Vagina (tissue), 2 donors: Measurements from ENCODE around the gene TEAD4. TPM values are rescaled to one million over a fixed set of nuclear protein-coding genes. Genes with fewer than 3 reads are reported as not detected.

ENCODE experiments used
- DNase-seq, 2 donors: peaks; one replicate each; pipeline ENCODE4 v3.0.0-alpha.2; 2017; ENCODE audit errors: extremely low spot score in 2 of 2
- H3K27ac ChIP-seq: fragments of 200-600 bp; sonication (generic); one replicate; pipeline ENCODE4 v1.5.1; 2019
- H3K27me3 ChIP-seq: fragments of 200-600 bp; sonication (generic); one replicate; pipeline ENCODE4 v1.5.1; 2019
- H3K36me3 ChIP-seq, 2 donors: fragments of 200-600 bp; sonication (generic); one replicate each; pipeline ENCODE4 v1.5.1; 2017 to 2019
- H3K4me1 ChIP-seq: fragments of 200-600 bp; sonication (generic); one replicate; pipeline ENCODE4 v1.5.1; 2019
- H3K4me3 ChIP-seq, 2 donors: fragments of 200-600 bp; sonication (generic); 1 replicate in 1 of 2; 2 replicates in 1 of 2; pipeline ENCODE4 v1.5.1; 2016 to 2019
- H3K9me3 ChIP-seq: fragments of 200-600 bp; sonication (generic); one replicate; pipeline ENCODE4 v1.5.1; 2019
- CTCF ChIP-seq, 3 experiments: fragments of 450-650 bp in 2 of 3; fragments of 200-600 bp in 1 of 3; sonication (generic) in 1 of 3; IDR thresholded peaks; one replicate each; pipeline ENCODE4 v1.5.1; 2017 to 2019; ENCODE audit warnings: antibody characterized with exemption in 3 of 3, mild to moderate bottlenecking in 2 of 3, moderate library complexity in 2 of 3
- POLR2A ChIP-seq, 2 donors: fragments of 450-650 bp; IDR thresholded peaks; one replicate each; pipeline ENCODE4 v1.6.1; 2017; ENCODE audit warnings: antibody characterized with exemption in 2 of 2, mild to moderate bottlenecking in 2 of 2, moderate library complexity in 2 of 2
- POLR2AphosphoS5 ChIP-seq, 2 donors: sonication (generic); formaldehyde crosslinking; IDR thresholded peaks; one replicate each; pipeline ENCODE4 v1.9.0; 2017; ENCODE audit warnings: antibody characterized with exemption in 2 of 2, mild to moderate bottlenecking in 2 of 2, low read depth in 1 of 2; ENCODE audit not compliant: insufficient read depth in 1 of 2
- intact Hi-C: fragments of 100-400 bp; cut with DNase I; formaldehyde crosslinking; loops from one replicate; pipeline ENCODE4 v1.15.1; 2023
- total RNA-seq: library from RNA; depleted of rRNA; stranded (reverse); fragments of >200 nt; gene quantifications from one replicate; pipeline ENCODE4 v1.2.3, GENCODE V29; 2016

The TEAD4 gene
- total RNA-seq, 1 donor from 2014 or later: 18.7 TPM

- intact Hi-C loops: no loop called here
- no peak for DNase-seq
- Histone ChIP-seq H3K4me3 (no peak overlapping the region), H3K4me1 (no peaks in the 10 kb centered on the region), H3K27me3 (no peaks in the 10 kb centered on the region), H3K36me3 (no peaks in the 10 kb centered on the region), H3K27ac (no peak overlapping the region), H3K9me3 (no peaks in the 10 kb centered on the region)
- no peak for TF ChIP-seq POLR2A (IDR thresholded peaks at IDR 0.05)
- TF ChIP-seq POLR2AphosphoS5 (IDR thresholded peaks at IDR 0.05; ENCODE audit: insufficient read depth in 1 of 2, low read depth in 1 of 2): no peak
- TF ChIP-seq CTCF (IDR thresholded peaks at IDR 0.05): no peak
Observed at GRCh38 chr12:3042826-3043225, 83.6 kb downstream of the TEAD4 start.

GRCh38 chr12:3043406-3043805, 84.2 kb downstream of the TEAD4 start:
- Histone ChIP-seq H3K27ac (no peak overlapping the region), H3K4me1 (no peaks in the 10 kb centered on the region), H3K4me3 (no peak overlapping the region), H3K27me3 (no peaks in the 10 kb centered on the region), H3K9me3 (no peaks in the 10 kb centered on the region), H3K36me3 (no peaks in the 10 kb centered on the region)
- intact Hi-C loops: no loop called here
- no peak for TF ChIP-seq POLR2AphosphoS5 (IDR thresholded peaks at IDR 0.05; ENCODE audit: insufficient read depth in 1 of 2, low read depth in 1 of 2)
- no peak for DNase-seq

GRCh38 chr12:3044141-3044630, 85.0 kb downstream of the TEAD4 start:
- TF ChIP-seq POLR2AphosphoS5 (IDR thresholded peaks at IDR 0.05; ENCODE audit: insufficient read depth in 1 of 2, low read depth in 1 of 2): no peak
- no peaks in the 10 kb centered on the region for H3K4me1 ChIP-seq
- DNase-seq: no peak
- no peaks in the 10 kb centered on the region for H3K27me3 ChIP-seq
- no peaks in the 10 kb centered on the region for H3K36me3 ChIP-seq
- intact Hi-C loops: no loop called here
- H3K9me3 ChIP-seq: no peaks in the 10 kb centered on the region
- H3K27ac ChIP-seq: no peak overlapping the region
- H3K4me3 ChIP-seq: no peak overlapping the region

DNA sequence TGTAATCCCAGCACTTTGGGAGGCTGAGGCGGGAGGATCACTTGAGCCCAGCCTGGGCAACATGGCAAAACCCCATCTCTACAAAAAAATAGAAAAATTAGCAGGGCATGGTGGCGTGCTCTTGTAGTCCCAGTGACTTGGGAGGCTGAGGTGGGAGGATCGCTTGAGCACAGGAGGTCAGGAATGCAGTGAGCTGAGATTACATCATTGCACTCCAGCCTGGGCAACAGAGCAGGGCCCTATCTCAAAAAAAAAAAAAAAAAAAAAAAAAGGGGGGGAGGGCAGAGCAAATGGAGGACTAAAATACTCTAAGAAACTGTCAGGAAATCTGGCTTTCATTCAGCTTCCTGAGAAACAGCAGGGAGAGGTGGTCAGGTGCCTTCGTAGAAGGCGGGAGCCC, 86.3 kb downstream of the TEAD4 start:
- no peak overlapping the region for H3K4me3 ChIP-seq
- intact Hi-C loops: no loop called here
- H3K36me3 ChIP-seq: no peaks in the 10 kb centered on the region
- H3K27ac ChIP-seq: no peak overlapping the region
- H3K4me1 ChIP-seq: no peaks in the 10 kb centered on the region
- no peaks in the 10 kb centered on the region for H3K9me3 ChIP-seq
- DNase-seq: no peak
- no peaks in the 10 kb centered on the region for H3K27me3 ChIP-seq
- TF ChIP-seq POLR2AphosphoS5 (IDR thresholded peaks at IDR 0.05; ENCODE audit: insufficient read depth in 1 of 2, low read depth in 1 of 2) (no peak), CTCF (IDR thresholded peaks at IDR 0.05) (no peak), POLR2A (IDR thresholded peaks at IDR 0.05) (no peak)

DNA sequence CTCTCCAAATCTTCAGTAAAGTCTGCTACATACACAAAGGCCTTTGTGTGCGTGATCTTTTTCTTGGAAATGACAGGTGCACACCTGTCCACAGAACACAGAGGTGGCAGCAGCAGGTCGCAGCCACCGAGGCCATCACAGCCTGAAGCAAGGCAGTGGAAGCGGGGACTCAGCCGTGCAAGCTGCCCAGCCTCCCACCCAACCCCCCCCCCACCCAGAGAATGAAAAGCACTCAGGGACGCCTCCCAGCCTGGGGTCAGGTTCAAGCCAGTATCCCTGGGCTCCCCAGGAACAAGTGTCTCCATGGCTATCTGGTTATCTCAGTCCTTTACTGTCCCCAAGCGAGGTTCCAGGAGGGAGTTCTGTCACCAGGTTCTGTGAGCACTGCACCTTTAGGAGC, 86.8 kb downstream of the TEAD4 start:
- no peaks in the 10 kb centered on the region for H3K27me3 ChIP-seq
- intact Hi-C loops: no loop called here
- no peaks in the 10 kb centered on the region for H3K36me3 ChIP-seq
- no peaks in the 10 kb centered on the region for H3K4me1 ChIP-seq
- H3K9me3 ChIP-seq: no peaks in the 10 kb centered on the region
- no peak overlapping the region for H3K27ac ChIP-seq
- no peak for DNase-seq
- no peak for TF ChIP-seq POLR2AphosphoS5 (IDR thresholded peaks at IDR 0.05; ENCODE audit: insufficient read depth in 1 of 2, low read depth in 1 of 2)
- TF ChIP-seq CTCF (IDR thresholded peaks at IDR 0.05): no peak
- TF ChIP-seq POLR2A (IDR thresholded peaks at IDR 0.05): no peak
- no peak overlapping the region for H3K4me3 ChIP-seq

DNA sequence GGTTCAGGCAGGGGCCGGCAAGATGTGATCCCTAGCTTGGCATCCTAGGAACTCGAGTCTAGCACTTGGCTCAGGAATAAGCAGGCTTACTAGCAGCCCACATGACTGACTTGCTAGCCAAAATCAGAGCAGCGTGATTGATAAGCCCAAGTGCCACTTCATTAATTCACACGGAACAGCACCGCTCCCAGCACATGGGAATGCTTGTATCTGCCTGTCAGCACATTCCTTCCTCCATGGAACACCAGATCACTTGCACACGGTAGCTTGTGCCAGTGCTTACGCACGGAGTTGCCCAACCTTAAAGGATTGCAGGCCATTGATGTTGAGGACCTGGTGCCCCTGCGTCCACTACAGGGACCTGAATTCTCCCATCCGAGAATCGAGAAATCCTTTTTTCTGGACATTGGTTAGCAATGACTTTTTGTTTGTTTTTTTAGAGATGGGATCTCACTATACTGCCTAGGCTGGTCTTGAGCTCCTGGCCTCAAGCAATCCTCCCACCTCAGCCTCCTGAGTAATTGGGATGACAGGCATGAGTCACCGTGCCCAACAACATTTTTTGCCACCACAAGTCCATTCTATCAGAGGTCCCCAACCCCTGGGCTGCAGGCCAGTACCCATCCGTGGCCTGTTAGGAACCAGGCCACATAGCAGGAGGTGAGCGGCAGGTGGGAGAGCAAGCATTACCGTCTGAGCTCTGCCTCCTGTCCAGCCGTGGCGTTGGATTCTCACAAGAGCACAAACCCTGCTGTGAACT, 87.4 kb downstream of the TEAD4 start:
- Histone ChIP-seq H3K4me3 (no peak overlapping the region), H3K27ac (no peak overlapping the region), H3K4me1 (no peaks in the 10 kb centered on the region), H3K36me3 (no peaks in the 10 kb centered on the region), H3K9me3 (no peaks in the 10 kb centered on the region), H3K27me3 (no peaks in the 10 kb centered on the region)
- TF ChIP-seq POLR2AphosphoS5 (IDR thresholded peaks at IDR 0.05; ENCODE audit: insufficient read depth in 1 of 2, low read depth in 1 of 2): no peak
- no peak for TF ChIP-seq CTCF (IDR thresholded peaks at IDR 0.05)
- no peak for TF ChIP-seq POLR2A (IDR thresholded peaks at IDR 0.05)
- DNase-seq: no peak
- intact Hi-C loops: no loop called here
